ENCODE data around the gene TMEFF1.

- TF ChIP-seq CTCF (IDR thresholded peaks at IDR 0.05; ENCODE audit: insufficient read depth, low read length, poor library complexity, severe bottlenecking): no peak
- TF ChIP-seq EZH2phosphoT487 (conservative IDR thresholded peaks at IDR 0.05; ENCODE audit: low read length): no peak
Observed at GRCh38 chr9:100515578-100516494, 42.9 kb downstream of the TMEFF1 start.

Data from SU-DHL-6 (cell line).